Kidney glomerular epithelial cell (primary cell): Measurements from ENCODE around the gene METTL26.
A peak's percentile ranks its signal among the peaks of the same experiment; 100 is the strongest.

Source experiments
- DNase-seq: peaks from one replicate; lab custom pipeline; 2025; lab: John Stamatoyannopoulos, UW

Gene METTL26

GRCh38 chr16:674968-675883 is 39.1 kb upstream of the METTL26 start, which contains the start of gene RHBDL1:
Gene RHBDL1, plus strand, starts transcription at chr16:675671. Its CDS starts 120 bp downstream, at chr16:675791.
- no peak for DNase-seq

GRCh38 chr16:674214-674881 is 38.2 kb upstream of the METTL26 start:
- DNase-seq, result no peak

GRCh38 chr16:673399-673991 is 37.4 kb upstream of the METTL26 start:
- DNase-seq, result no peak

- DNase-seq, result no peak
Measured at GRCh38 chr16:672851-673250, 36.7 kb upstream of the METTL26 start.

- no peak for DNase-seq
Measured at GRCh38 chr16:672371-672770, 36.3 kb upstream of the METTL26 start.

- no peak for DNase-seq
Measured at GRCh38 chr16:671353-672131, 35.4 kb upstream of the METTL26 start.

GRCh38 chr16:670485-671352 is 34.6 kb upstream of the METTL26 start:
- DNase-seq, result no peak

GRCh38 chr16:669666-670065 is 33.6 kb upstream of the METTL26 start:
- DNase-seq, result no peak

GRCh38 chr16:668519-669171 is 32.5 kb upstream of the METTL26 start:
- DNase-seq, result no peak

GRCh38 chr16:667780-668518 is 31.8 kb upstream of the METTL26 start, which contains the start of gene RHOT2:
Gene RHOT2, plus strand, starts transcription at chr16:668132. Its CDS starts 68 bp downstream, at chr16:668200.
- peak; percentile 85 for DNase-seq

- no peak for DNase-seq
Measured at GRCh38 chr16:667113-667779, 31.1 kb upstream of the METTL26 start.

GRCh38 chr16:666572-666971 is 30.5 kb upstream of the METTL26 start:
- DNase-seq, result no peak

GRCh38 chr16:662597-662996 is 26.5 kb upstream of the METTL26 start:
- no peak for DNase-seq

- no peak for DNase-seq
Measured at GRCh38 chr16:662095-662494, 26.0 kb upstream of the METTL26 start.

GRCh38 chr16:661184-661821 is 25.2 kb upstream of the METTL26 start:
- no peak for DNase-seq

GRCh38 chr16:660459-661183 is 24.5 kb upstream of the METTL26 start:
- peak; percentile 39 for DNase-seq

- no peak for DNase-seq
Measured at GRCh38 chr16:660132-660458, 24.0 kb upstream of the METTL26 start.

- no peak for DNase-seq
Measured at GRCh38 chr16:659618-660017, 23.5 kb upstream of the METTL26 start.
